Left renal cortex interstitium (tissue), 4 donors: ENCODE results near the gene IL18BP. TPM values are rescaled to one million over a fixed set of nuclear protein-coding genes. Genes with fewer than 3 reads are reported as not detected.

Experiments used
- DNase-seq, 4 donors: peaks; one replicate each; pipeline ENCODE4 v3.0.0-alpha.2; 2013; ENCODE audit warnings: low read depth in 4 of 4, low spot score in 2 of 4, missing footprints in 1 of 4
- polyA plus RNA-seq, 4 donors: library from polyadenylated mRNA; unstranded; fragments of 120-200 nt; gene quantifications; one replicate each; pipeline ENCODE4 v1.2.1, GENCODE V29; 2013; ENCODE audit not compliant: insufficient read length in 4 of 4

Gene IL18BP
- polyA plus RNA-seq, 4 donors: 5.1 to 15.3 (median 10.5) TPM

GRCh38 chr11:72040491-72041363 is 42.0 kb downstream of the IL18BP start:
- peak; percentile 93 to 96 (median 94) for DNase-seq

- DNase-seq: peak in 3 of 4 donors; percentile 50 to 85 (median 70)
These were observed 42.8 kb downstream of the IL18BP start for GRCh38 chr11:72041364-72042063.

- no peak for DNase-seq
These were observed 43.5 kb downstream of the IL18BP start for GRCh38 chr11:72042064-72042745.

- no peak for DNase-seq
These were observed 47.1 kb downstream of the IL18BP start for GRCh38 chr11:72045849-72046248.

GRCh38 chr11:72048766-72049460 is 50.2 kb downstream of the IL18BP start:
- DNase-seq: no peak

Other genes starting within 250 kb of the IL18BP start
- gene DEFB108B, start 165.7 kb upstream of the IL18BP start, polyA plus RNA-seq: under 1 TPM in 1 of 4 donors, not detected in 3; 0.17 TPM
- gene DEFB131B, start 120.5 kb upstream of the IL18BP start, polyA plus RNA-seq: 1 to 10 TPM in 3 of 4 donors, not detected in 1; 1.2 to 2.3 (median 1.4) TPM
- 1 to 10 TPM; 6.0 to 9.7 (median 8.0) TPM for gene XNDC1N, start 70.3 kb upstream of the IL18BP start, polyA plus RNA-seq
- 10 to 100 TPM; 35.7 to 46.1 (median 44.3) TPM for gene RNF121, start 69.9 kb upstream of the IL18BP start, polyA plus RNA-seq
- gene NUMA1, start 81.6 kb downstream of the IL18BP start, polyA plus RNA-seq: 100 to 1,000 TPM; 232 to 355 (median 282) TPM
- gene LRRC51, start 81.9 kb downstream of the IL18BP start, polyA plus RNA-seq: 10 to 100 TPM; 20.1 to 37.3 (median 26.5) TPM
- gene LAMTOR1, start 104.4 kb downstream of the IL18BP start, polyA plus RNA-seq: 100 to 1,000 TPM; 112 to 127 (median 119) TPM
- not detected for gene TOMT, start 107.0 kb downstream of the IL18BP start, polyA plus RNA-seq
- gene ANAPC15, start 113.8 kb downstream of the IL18BP start, polyA plus RNA-seq: 10 to 100 TPM; 47.2 to 57.8 (median 50.2) TPM
- 1 to 10 TPM; 1.7 to 3.4 (median 2.6) TPM for gene FOLR3, start 136.8 kb downstream of the IL18BP start, polyA plus RNA-seq
- gene FOLR1, start 193.2 kb downstream of the IL18BP start, polyA plus RNA-seq: 10 to 100 TPM; 49.6 to 53.3 (median 51.3) TPM
- gene FOLR2, start 217.9 kb downstream of the IL18BP start, polyA plus RNA-seq: 10 to 100 TPM in 3 of 4 donors, 1 to 10 TPM in 1; 8.3 to 13.0 (median 11.0) TPM
- gene INPPL1, start 225.9 kb downstream of the IL18BP start, polyA plus RNA-seq: 100 to 1,000 TPM; 123 to 218 (median 160) TPM
- not detected for gene PHOX2A, start 245.3 kb downstream of the IL18BP start, polyA plus RNA-seq